Measurements from ENCODE around the gene SULT1A3. TPM values are rescaled to one million over a fixed set of nuclear protein-coding genes. Genes with fewer than 3 reads are reported as not detected.

The SULT1A3 gene
- total RNA-seq, 1 experiment from 2014 or later: 2.6 TPM

Other genes starting within 250 kb of the SULT1A3 start
- 79.7 and 91.0 TPM in 2 replicates for gene TMEM219, start 237.2 kb upstream of the SULT1A3 start, total RNA-seq (2014; rRNA removed)
- 87.7 and 93.3 TPM in 2 replicates for gene TAOK2, start 225.4 kb upstream of the SULT1A3 start, total RNA-seq (2014; rRNA removed)
- 12.2 and 22.4 TPM in 2 replicates for gene HIRIP3, start 203.6 kb upstream of the SULT1A3 start, total RNA-seq (2014; rRNA removed)
- gene INO80E, start 203.0 kb upstream of the SULT1A3 start, total RNA-seq (2014; rRNA removed): 116 and 194 TPM in 2 replicates
- not detected in 2 replicates for gene DOC2A, start 188.2 kb upstream of the SULT1A3 start, total RNA-seq (2014; rRNA removed)
- not detected in 2 replicates for gene C16orf92, start 176.1 kb upstream of the SULT1A3 start, total RNA-seq (2014; rRNA removed)
- gene TLCD3B, start 168.0 kb upstream of the SULT1A3 start, total RNA-seq (2014; rRNA removed): not detected in 2 replicates
- gene ALDOA, start 133.5 kb upstream of the SULT1A3 start, total RNA-seq (2014; rRNA removed): 2,146 and 2,472 TPM in 2 replicates
- gene PPP4C, start 123.3 kb upstream of the SULT1A3 start, total RNA-seq (2014; rRNA removed): 142 and 154 TPM in 2 replicates
- 0.29 and 1.5 TPM in 2 replicates for gene TBX6, start 107.3 kb upstream of the SULT1A3 start, total RNA-seq (2014; rRNA removed)
- 6.8 and 14.2 TPM in 2 replicates for gene YPEL3, start 103.0 kb upstream of the SULT1A3 start, total RNA-seq (2014; rRNA removed)
- gene GDPD3, start 85.7 kb upstream of the SULT1A3 start, total RNA-seq (2014; rRNA removed): 0.83 and 1.0 TPM in 2 replicates
- gene MAPK3, start 76.0 kb upstream of the SULT1A3 start, total RNA-seq (2014; rRNA removed): 37.5 and 46.3 TPM in 2 replicates
- gene CORO1A, start 15.7 kb upstream of the SULT1A3 start, total RNA-seq (2014; rRNA removed): 5.0 and 6.7 TPM in 2 replicates
- 257 and 647 TPM in 2 replicates for gene BOLA2B, start 5.6 kb upstream of the SULT1A3 start, total RNA-seq (2014; rRNA removed)
- gene SLX1A, start 5.4 kb upstream of the SULT1A3 start, total RNA-seq (2014; rRNA removed): 40.2 and 49.2 TPM in 2 replicates
- gene NPIPB13, start 49.2 kb downstream of the SULT1A3 start, total RNA-seq (2014; rRNA removed): 0.57 and 0.58 TPM in 2 replicates
- 65.6 and 67.6 TPM in 2 replicates for gene CD2BP2, start 156.1 kb downstream of the SULT1A3 start, total RNA-seq (2014; rRNA removed)
- 41.8 and 43.9 TPM in 2 replicates for gene TBC1D10B, start 171.2 kb downstream of the SULT1A3 start, total RNA-seq (2014; rRNA removed)
- 7.2 TPM in 1 of 2 replicates, not detected in the other for gene MYL11, start 175.5 kb downstream of the SULT1A3 start, total RNA-seq (2014; rRNA removed)
- gene SEPTIN1, start 183.3 kb downstream of the SULT1A3 start, total RNA-seq (2014; rRNA removed): 0.17 TPM in 1 of 2 replicates, not detected in the other
- gene ZNF48, start 196.2 kb downstream of the SULT1A3 start, total RNA-seq (2014; rRNA removed): 8.8 and 10.3 TPM in 2 replicates
- 19.7 and 19.9 TPM in 2 replicates for gene ZNF771, start 208.4 kb downstream of the SULT1A3 start, total RNA-seq (2014; rRNA removed)
- gene DCTPP1, start 230.8 kb downstream of the SULT1A3 start, total RNA-seq (2014; rRNA removed): 31.7 and 33.6 TPM in 2 replicates
- 5.1 and 10.0 TPM in 2 replicates for gene SEPHS2, start 246.6 kb downstream of the SULT1A3 start, total RNA-seq (2014; rRNA removed)